HL-60/S4 treated with retinoic acid at 250 ng/mL for 4 days and 3 days (cell line): ENCODE results near the gene TPO.

ENCODE experiments used
- in situ Hi-C: fragments of 300-500 bp; cut with MboI; formaldehyde crosslinking; loops from 2 replicates; pipeline ENCODE4 v1.7.0; 2022; ENCODE audit warnings: low sequenced_read_pairs

TPO gene

DNA sequence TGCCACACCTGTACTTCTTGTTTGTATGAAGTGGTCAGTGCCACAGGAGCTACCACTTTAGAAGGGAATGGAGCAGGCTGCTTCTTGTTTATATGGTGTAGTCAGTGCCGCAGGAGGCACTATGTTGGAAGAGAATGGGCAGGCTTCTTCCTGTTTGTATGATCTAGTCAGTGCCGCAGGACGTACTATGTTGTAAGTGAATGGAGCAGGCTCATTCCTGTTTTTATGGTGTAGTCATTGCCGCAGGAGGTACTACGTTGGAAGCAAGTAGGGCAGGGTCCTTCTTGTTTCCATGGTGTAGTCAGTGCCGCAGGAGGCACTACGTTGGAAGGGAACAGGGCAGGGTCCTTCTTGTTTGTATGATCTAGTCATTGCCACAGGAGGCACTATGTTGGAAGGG is 27.3 kb downstream of the TPO start:
- in situ Hi-C loops, result no loop called here

- in situ Hi-C loops, result no loop called here
Measured at GRCh38 chr2:1446301-1446700, 33.0 kb downstream of the TPO start.

DNA sequence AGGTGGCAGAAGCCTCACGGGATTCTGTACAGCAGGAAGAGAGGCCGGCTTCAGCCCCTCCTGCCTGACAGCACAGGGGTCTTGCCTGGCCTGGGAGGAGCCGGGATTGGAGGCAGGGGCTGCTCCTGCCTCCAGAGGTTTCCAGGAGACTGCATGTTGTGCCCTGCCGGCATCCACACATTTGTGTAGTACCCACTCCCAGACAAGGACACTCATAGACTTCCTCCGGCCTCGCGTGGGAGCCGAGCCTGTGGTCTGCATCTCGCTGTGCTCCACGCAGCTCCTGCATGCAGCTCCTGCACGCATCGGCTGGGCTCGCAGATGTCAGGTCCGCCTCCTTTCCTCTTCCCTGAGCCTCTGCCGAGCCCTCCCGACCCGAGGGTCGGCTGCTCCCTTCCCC is 34.7 kb downstream of the TPO start:
- in situ Hi-C loops, result no loop called here

GRCh38 chr2:1450915-1451314 is 37.7 kb downstream of the TPO start:
- in situ Hi-C loops, result no loop called here

- in situ Hi-C loops, result no loop called here
Measured at GRCh38 chr2:1451422-1451821, 38.2 kb downstream of the TPO start.

DNA sequence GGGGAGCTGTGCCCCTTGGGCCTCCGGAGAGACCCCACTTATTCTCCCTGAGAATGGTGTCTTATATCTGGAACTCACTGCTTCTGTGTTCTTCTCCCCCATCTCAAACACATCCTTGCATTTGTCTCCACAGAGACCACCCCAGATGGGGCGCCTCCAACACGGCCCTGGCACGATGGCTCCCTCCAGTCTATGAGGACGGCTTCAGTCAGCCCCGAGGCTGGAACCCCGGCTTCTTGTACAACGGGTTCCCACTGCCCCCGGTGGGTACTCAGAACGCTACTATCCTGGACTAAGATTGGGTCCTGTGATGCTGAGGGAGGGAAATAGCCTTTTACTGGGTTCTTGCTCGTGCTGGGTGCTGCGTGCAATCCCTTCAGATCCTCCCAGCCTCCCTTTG is 40.3 kb downstream of the TPO start:
- in situ Hi-C loops, result no loop called here

- in situ Hi-C loops, result no loop called here
Measured at GRCh38 chr2:1454346-1454745, 41.1 kb downstream of the TPO start.

GRCh38 chr2:1455466-1455865 is 42.2 kb downstream of the TPO start:
- in situ Hi-C loops, result no loop called here

- in situ Hi-C loops, result no loop called here
Measured at GRCh38 chr2:1458432-1458831, 45.2 kb downstream of the TPO start.

DNA sequence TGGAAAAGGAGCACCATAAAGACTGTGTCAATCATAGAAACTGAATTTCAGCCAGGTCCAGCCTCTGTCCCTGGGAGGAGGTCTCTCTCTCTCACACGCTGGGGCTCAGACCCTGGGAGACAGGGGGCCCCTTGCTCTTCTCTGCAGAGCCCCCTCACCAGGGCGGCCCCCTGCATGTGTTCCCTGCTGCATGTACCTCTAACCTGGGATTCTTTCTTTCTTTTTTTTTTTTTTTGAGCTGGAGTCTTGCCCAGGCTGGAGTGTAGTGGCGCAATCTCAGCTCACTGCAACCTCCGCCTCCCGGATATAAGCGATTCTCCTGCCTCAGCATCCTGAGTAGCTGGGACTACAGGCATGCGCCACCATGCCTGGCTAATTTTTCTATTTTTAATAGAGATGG is 46.5 kb downstream of the TPO start:
- in situ Hi-C loops, result no loop called here

DNA sequence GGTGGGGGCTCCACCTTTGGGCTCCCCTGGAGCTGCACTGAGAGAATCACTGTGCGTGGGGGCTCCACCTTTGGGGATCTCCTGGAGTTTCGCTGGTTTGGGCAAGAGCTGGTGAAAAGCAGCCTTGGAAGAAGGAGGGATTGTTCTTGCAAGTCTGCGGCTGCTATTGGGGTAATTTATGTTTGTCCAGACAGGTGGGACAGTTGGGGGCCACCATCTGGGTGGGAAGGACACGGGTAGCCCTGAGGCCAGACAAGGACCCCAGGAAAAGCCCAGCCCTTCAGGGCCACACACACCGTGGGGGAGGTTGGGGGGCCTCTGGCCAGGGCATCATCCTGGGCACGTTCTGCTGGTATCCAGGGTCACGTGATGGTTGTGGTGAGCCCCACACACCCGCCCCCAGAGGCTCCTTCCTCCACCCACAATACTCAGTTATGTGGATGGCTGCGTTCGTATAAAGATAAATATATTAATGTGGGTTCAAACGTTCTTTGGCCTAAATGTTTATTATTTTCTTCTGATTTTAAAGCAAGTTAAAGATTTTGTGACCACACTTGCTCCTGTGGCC is 47.7 kb downstream of the TPO start:
- in situ Hi-C loops, result no loop called here

DNA sequence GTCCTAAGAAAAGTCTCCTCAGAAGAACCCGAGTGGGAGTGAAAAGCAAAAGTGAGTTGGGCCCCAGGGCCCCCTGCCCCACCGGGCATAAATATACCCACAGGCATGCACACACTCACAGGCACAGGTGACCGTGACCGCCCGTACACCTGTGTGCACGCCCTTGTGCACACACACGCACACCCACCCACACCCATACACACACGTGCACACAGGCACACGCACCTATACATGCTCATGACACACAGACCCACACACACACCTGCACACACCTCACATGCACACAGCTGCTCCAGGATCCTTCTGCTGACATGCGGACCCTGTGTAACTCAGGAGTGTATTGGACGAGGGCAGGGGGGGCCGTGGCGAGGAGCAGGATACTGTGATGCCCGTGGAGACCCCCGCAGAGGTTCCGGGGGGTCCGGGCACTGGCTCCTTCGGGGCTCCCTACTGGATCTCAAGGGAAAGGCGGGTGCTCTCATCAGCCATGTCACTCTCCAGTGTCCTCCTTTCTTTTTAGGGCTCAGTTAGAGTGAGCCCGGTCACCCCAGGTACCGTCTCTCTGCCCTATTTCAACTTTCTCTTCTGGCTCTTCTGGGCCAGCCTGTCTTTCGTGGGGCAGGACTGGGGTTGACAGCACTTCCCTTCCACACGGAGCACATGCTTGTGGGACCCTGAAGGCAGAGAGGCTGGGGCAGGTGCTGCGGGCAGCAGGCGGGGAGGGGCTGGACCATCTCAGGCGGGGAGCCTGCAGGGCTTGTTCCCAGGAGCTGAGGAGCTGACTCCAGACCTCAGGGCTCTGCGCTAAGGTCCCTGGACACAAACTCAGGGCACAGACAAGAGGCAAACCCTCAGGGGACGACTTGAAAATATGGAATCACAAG is 48.5 kb downstream of the TPO start:
- in situ Hi-C loops, result no loop called here

- in situ Hi-C loops, result no loop called here
Measured at GRCh38 chr2:1462994-1463393, 49.7 kb downstream of the TPO start.

DNA sequence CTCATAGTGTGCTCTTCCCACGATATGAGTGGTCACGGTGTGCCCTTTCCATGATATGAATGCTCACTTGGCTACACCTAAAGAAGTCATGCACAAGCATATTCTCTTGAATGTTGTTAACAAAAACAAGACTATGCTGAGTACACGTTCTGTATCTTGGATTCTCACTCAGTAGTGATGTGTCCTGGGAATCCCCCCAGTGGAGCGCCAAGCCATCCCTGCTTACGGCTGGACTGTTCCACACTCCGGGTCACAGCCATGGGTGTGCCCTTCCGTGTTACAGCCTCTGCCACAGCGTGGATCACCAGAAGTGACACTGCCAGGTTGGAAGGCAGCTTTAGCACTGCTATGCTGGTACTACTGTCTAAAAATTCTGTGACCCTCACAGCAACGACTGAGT is 59.1 kb downstream of the TPO start:
- in situ Hi-C loops, result no loop called here

GRCh38 chr2:1476617-1477195 is 63.4 kb downstream of the TPO start:
- in situ Hi-C loops, result no loop called here

GRCh38 chr2:1477196-1478040 is 64.2 kb downstream of the TPO start:
- in situ Hi-C loops, result no loop called here

GRCh38 chr2:1478311-1479305 is 65.3 kb downstream of the TPO start:
- in situ Hi-C loops, result no loop called here

GRCh38 chr2:1479346-1479745 is 66.1 kb downstream of the TPO start:
- in situ Hi-C loops, result no loop called here

DNA sequence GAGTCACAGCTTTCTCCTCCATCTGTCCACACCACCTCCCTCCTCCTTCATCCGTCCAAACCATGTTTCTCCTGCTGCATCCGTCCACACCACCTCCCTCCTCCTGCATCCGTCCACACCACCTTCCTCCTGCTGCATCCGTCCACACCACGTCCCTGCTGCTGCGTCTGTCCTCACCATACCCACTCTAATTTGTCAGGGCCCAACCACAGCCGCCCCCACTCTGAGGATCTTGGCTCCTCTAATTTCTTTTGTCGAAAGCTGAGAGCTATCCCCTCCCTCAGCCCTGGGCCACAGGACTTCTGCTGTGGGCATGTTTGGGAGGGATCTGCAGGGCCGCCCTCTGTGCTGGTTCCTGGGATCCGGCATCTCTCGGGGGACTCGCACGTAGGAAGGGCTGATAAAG is 67.4 kb downstream of the TPO start:
- in situ Hi-C loops, result no loop called here
